ENCODE measurements around the gene TEX29. TPM values are rescaled to one million over a fixed set of nuclear protein-coding genes. Genes with fewer than 3 reads are reported as not detected.

Gene TEX29
- total RNA-seq, 6 experiments from 2014 or later = 0.42 TPM; not detected in 5

DNA sequence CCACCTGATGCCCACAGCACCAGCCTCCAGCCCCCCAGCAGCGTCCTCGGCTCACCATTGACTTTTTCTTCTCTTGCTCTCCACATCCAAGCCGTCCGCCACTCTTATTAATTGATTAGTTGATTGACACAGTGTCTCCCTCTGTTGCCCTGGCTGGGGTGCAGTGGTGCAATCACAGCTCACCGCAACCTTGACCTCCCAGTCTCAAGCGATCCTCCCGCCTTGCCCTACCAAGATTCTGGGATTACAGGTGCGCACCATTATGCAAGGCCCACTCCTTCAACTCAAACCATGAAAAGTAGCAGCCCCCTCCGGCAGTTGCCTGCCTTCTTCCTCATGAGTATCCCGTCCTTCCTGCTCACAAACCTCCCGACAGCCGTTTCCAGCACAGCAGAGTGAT is 921 bp upstream of the TEX29 start:
- H3K36me3 ChIP-seq = no peaks in the 10 kb centered on the region
- H3K4me1 ChIP-seq = no peaks in the 10 kb centered on the region
- H3K4me3 ChIP-seq = no peak overlapping the region
- 85% methylated on average over 9 of the region's 12 CpGs for WGBS (ENCODE audit: insufficient coverage, low coverage, low lambda C conversion rate, missing lambda C conversion rate)
- no peaks in the 10 kb centered on the region for H3K9me3 ChIP-seq
- H3K27me3 ChIP-seq = no peaks in the 10 kb centered on the region
- H3K27ac ChIP-seq = no peak overlapping the region
- ATAC-seq (no peak), DNase-seq (no peak)
- intact Hi-C loops (cut with DNase I) = no loop called here
- no peak for TF ChIP-seq POLR2A (IDR thresholded peaks at IDR 0.05)

GRCh38 chr13:111322001-111322915 is 1.8 kb downstream of the TEX29 start:
- H3K27ac ChIP-seq = no peak overlapping the region
- intact Hi-C loops (cut with DNase I) = no loop called here
- H3K9me3 ChIP-seq = no peaks in the 10 kb centered on the region
- ATAC-seq = no peak
- no peaks in the 10 kb centered on the region for H3K27me3 ChIP-seq
- H3K4me3 ChIP-seq = no peak overlapping the region
- no peaks in the 10 kb centered on the region for H3K4me1 ChIP-seq
- 80% methylated on average over 1 of the region's 19 CpGs for WGBS (ENCODE audit: insufficient coverage, low coverage, low lambda C conversion rate, missing lambda C conversion rate)
- H3K36me3 ChIP-seq = no peaks in the 10 kb centered on the region
- no peak for DNase-seq
- TF ChIP-seq POLR2A (IDR thresholded peaks at IDR 0.05) = no peak
- no peak for TF ChIP-seq CTCF (IDR thresholded peaks at IDR 0.05)

GRCh38 chr13:111322916-111323331 is 2.5 kb downstream of the TEX29 start:
- ATAC-seq (no peak), DNase-seq (no peak)
- Histone ChIP-seq H3K4me3 (no peak overlapping the region), H3K36me3 (no peaks in the 10 kb centered on the region), H3K27ac (no peak overlapping the region), H3K4me1 (no peaks in the 10 kb centered on the region), H3K9me3 (no peaks in the 10 kb centered on the region), H3K27me3 (no peaks in the 10 kb centered on the region)
- 80% methylated on average over 1 of the region's 7 CpGs for WGBS (ENCODE audit: insufficient coverage, low coverage, low lambda C conversion rate, missing lambda C conversion rate)
- TF ChIP-seq CTCF (IDR thresholded peaks at IDR 0.05) (no peak), POLR2A (IDR thresholded peaks at IDR 0.05) (no peak)
- intact Hi-C loops (cut with DNase I) = no loop called here

DNA sequence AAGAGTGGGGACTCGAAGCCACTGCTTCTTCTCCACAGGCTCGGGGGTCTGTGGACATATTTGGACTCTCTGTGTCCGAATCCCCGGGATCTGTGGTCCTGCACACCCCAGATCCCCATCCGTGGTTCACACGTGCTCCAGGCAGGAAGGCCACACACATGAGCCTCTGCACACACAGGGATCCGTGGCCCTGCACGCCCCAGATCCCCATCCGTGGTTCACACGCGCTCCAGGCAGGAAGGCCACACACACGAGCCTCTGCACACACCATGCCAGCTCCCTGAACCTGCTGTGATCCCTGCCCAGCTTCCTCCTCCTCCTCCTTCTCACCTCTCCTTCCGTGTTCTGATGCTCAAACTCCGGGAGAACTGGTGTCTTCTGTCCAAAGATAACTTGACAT is 3.1 kb downstream of the TEX29 start:
- no peak for DNase-seq
- TF ChIP-seq CTCF (IDR thresholded peaks at IDR 0.05) (no peak), POLR2A (IDR thresholded peaks at IDR 0.05) (no peak)
- no peak overlapping the region for H3K27ac ChIP-seq
- no peaks in the 10 kb centered on the region for H3K4me1 ChIP-seq
- H3K27me3 ChIP-seq = no peaks in the 10 kb centered on the region
- WGBS (ENCODE audit: insufficient coverage, low coverage, low lambda C conversion rate, missing lambda C conversion rate) = 68% methylated on average over 5 of the region's 14 CpGs
- no peaks in the 10 kb centered on the region for H3K9me3 ChIP-seq
- intact Hi-C loops (cut with DNase I) = no loop called here
- no peaks in the 10 kb centered on the region for H3K36me3 ChIP-seq
- no peak for ATAC-seq
- H3K4me3 ChIP-seq = no peak overlapping the region

GRCh38 chr13:111323950-111324651 is 3.7 kb downstream of the TEX29 start:
- no peak for DNase-seq
- TF ChIP-seq POLR2A (IDR thresholded peaks at IDR 0.05) (no peak), CTCF (IDR thresholded peaks at IDR 0.05) (no peak)
- ATAC-seq = no peak
- 66% methylated on average over 7 of the region's 17 CpGs for WGBS (ENCODE audit: insufficient coverage, low coverage, low lambda C conversion rate, missing lambda C conversion rate)
- Histone ChIP-seq H3K4me1 (no peaks in the 10 kb centered on the region), H3K36me3 (no peaks in the 10 kb centered on the region), H3K27me3 (no peaks in the 10 kb centered on the region), H3K27ac (no peak overlapping the region), H3K4me3 (no peak overlapping the region), H3K9me3 (no peaks in the 10 kb centered on the region)
- intact Hi-C loops (cut with DNase I) = no loop called here
